ENCODE results near the gene UGT1A10.

UGT1A10 gene

DNA sequence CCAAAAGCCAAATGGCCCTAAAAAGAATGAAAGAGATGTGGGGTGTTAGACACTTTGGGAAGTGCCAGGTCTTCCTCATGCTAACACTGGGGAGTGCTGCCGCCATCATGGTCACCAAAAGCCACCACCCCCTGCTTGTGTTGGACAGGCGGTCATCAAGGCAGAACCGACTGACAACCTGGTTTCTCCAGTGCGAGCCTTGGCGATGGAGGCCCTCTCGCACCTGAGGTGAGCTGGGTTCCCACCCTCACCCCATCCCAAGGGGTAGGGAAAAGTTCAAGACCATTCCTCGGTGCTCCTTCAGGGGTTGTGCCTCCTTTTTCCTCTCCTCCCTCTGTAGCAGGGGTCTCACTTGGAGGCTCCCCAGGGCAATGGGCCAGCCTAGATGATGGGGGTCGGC lies 175.5 kb downstream of the UGT1A10 start:
- Histone ChIP-seq H3K36me3 (ENCODE audit: control insufficient read depth, insufficient read depth, low read length) (no peaks in the 10 kb centered on the region), H3K9me3 (ENCODE audit: control insufficient read depth, low read length) (no peaks in the 10 kb centered on the region), H3K9ac (no peak overlapping the region), H3K27ac (no peak overlapping the region), H3K4me3 (ENCODE audit: low read depth, low read length) (no peak overlapping the region), H3K4me2 (ENCODE audit: low read length) (no peak overlapping the region), H3K27me3 (ENCODE audit: control insufficient read depth, insufficient read depth, low read length) (no peaks in the 10 kb centered on the region), H2AFZ (no peak overlapping the region), H3K4me1 (no peaks in the 10 kb centered on the region), H3K79me2 (no peaks in the 10 kb centered on the region)
- TF ChIP-seq, protein P1, sequence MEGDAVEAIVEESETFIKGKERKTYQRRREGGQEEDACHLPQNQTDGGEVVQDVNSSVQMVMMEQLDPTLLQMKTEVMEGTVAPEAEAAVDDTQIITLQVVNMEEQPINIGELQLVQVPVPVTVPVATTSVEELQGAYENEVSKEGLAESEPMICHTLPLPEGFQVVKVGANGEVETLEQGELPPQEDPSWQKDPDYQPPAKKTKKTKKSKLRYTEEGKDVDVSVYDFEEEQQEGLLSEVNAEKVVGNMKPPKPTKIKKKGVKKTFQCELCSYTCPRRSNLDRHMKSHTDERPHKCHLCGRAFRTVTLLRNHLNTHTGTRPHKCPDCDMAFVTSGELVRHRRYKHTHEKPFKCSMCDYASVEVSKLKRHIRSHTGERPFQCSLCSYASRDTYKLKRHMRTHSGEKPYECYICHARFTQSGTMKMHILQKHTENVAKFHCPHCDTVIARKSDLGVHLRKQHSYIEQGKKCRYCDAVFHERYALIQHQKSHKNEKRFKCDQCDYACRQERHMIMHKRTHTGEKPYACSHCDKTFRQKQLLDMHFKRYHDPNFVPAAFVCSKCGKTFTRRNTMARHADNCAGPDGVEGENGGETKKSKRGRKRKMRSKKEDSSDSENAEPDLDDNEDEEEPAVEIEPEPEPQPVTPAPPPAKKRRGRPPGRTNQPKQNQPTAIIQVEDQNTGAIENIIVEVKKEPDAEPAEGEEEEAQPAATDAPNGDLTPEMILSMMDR (IDR thresholded peaks at IDR 0.05) = no peak

DNA sequence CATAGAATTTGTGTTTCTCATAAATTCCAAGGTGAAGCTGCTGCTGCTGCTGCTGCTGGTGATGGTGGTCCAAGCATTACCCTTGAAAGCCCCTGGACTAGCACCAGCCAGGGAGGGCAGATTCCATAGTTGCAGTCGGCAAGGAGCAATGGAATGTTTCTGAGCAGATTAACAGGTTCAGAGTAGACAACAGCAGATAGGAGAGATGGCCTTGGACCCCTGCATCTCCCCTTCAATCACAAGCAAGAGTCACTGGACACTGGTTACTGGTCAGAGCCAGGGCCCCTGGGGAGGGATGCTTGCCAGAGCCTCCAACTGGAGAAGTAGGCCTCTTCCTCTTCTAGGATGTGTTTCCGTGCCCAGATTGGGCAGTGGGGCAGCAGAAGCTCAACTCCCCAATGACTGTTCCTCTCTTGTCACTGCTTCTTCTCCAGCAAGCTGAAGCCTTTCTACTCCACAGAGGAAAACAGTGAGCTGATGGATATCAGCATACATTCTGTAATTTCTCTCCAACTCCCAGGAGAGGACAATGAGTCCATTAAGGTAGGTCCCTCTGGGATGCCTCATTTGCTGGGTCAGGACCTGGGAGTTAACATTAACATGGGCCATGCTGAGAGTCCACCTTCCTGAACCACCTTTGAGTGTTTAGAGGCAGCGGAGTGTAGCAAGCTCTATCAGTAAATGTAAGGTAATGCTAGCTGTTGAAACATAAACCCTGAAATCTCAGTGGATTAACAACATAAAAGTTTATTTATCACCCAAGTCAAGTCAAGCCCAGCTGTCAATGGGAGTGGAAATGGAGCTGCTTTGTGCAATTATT lies 177.2 kb downstream of the UGT1A10 start:
- Histone ChIP-seq H3K27ac (no peak overlapping the region), H3K9ac (no peak overlapping the region), H3K4me1 (no peaks in the 10 kb centered on the region), H2AFZ (no peak overlapping the region), H3K36me3 (ENCODE audit: control insufficient read depth, insufficient read depth, low read length) (no peaks in the 10 kb centered on the region), H3K4me2 (ENCODE audit: low read length) (no peak overlapping the region), H3K9me3 (ENCODE audit: control insufficient read depth, low read length) (no peaks in the 10 kb centered on the region), H3K79me2 (no peaks in the 10 kb centered on the region), H3K27me3 (ENCODE audit: control insufficient read depth, insufficient read depth, low read length) (no peaks in the 10 kb centered on the region), H3K4me3 (ENCODE audit: low read depth, low read length) (no peak overlapping the region)
- TF ChIP-seq, protein P1 (IDR thresholded peaks at IDR 0.05) = no peak

DNA sequence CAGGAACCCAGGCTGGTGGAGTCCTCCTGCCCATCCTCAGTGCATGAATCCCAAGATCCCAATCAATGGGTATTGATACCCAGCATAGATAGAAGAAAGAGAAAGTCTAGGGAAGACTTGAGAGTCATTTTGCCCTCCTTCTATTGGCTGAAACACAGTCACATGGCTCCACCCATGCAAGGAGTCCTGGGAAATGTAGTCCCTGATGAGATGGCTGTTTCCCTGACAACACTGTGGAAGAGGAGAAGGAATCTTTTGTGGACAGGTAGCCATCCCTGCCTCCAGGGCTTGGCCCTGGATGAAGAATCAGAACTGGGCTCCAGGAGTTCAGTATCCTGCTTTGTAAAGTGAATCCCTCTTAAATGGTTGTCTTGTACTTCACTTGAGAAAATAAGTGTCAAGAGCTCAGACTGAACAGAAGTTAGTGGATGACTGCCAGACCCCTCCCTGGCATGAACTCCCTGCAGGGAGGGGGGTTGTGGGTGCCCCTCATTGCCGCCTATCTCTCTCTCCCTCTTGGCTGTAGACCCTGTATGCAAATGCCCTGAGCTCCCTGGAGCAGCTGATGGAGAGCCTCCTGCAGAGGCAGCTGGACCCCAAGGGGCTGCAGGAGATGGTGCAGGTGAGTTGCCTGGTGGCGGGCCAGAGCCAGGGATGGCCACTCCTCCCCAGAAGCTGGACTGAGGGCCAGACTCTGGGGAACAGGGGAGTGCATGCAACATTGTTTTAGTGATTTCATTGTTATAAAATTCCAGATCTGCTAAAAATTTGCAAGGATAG lies 178.0 kb downstream of the UGT1A10 start:
- no peaks in the 10 kb centered on the region for H3K27me3 ChIP-seq (ENCODE audit: control insufficient read depth, insufficient read depth, low read length)
- no peak overlapping the region for H3K4me3 ChIP-seq (ENCODE audit: low read depth, low read length)
- TF ChIP-seq, protein P1 (IDR thresholded peaks at IDR 0.05) = no peak
- H3K27ac ChIP-seq = no peak overlapping the region
- no peaks in the 10 kb centered on the region for H3K79me2 ChIP-seq
- H3K4me2 ChIP-seq (ENCODE audit: low read length) = no peak overlapping the region
- no peaks in the 10 kb centered on the region for H3K36me3 ChIP-seq (ENCODE audit: control insufficient read depth, insufficient read depth, low read length)
- H3K4me1 ChIP-seq = no peaks in the 10 kb centered on the region
- H2AFZ ChIP-seq = no peak overlapping the region
- no peaks in the 10 kb centered on the region for H3K9me3 ChIP-seq (ENCODE audit: control insufficient read depth, low read length)
- no peak overlapping the region for H3K9ac ChIP-seq

DNA sequence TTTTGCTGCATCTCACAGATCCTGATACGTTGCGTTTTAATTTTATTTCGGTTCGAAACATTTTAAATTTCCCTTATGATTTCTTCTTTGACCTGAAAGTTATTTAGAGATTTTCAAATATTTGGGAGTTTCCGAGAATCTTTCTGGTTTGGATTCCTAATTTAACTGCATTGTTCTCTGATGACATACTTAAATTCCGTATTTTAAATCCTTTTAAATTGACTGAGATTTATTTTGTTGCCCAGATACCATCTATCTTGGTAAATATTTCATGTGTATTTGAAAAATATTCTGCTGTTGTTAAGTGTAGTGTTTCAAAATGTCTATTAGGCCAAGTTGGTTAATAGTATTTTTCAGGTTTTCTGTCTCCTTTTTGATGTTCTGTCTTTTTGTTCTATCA lies 179.6 kb downstream of the UGT1A10 start:
- no peaks in the 10 kb centered on the region for H3K79me2 ChIP-seq
- no peaks in the 10 kb centered on the region for H3K9me3 ChIP-seq (ENCODE audit: control insufficient read depth, low read length)
- no peaks in the 10 kb centered on the region for H3K27me3 ChIP-seq (ENCODE audit: control insufficient read depth, insufficient read depth, low read length)
- no peak overlapping the region for H3K4me3 ChIP-seq (ENCODE audit: low read depth, low read length)
- no peak overlapping the region for H3K4me2 ChIP-seq (ENCODE audit: low read length)
- H3K27ac ChIP-seq = no peak overlapping the region
- H2AFZ ChIP-seq = no peak overlapping the region
- H3K9ac ChIP-seq = no peak overlapping the region
- H3K4me1 ChIP-seq = no peaks in the 10 kb centered on the region
- TF ChIP-seq, protein P1 (IDR thresholded peaks at IDR 0.05) = no peak
- no peaks in the 10 kb centered on the region for H3K36me3 ChIP-seq (ENCODE audit: control insufficient read depth, insufficient read depth, low read length)
